ENCODE measurements around the gene TIPIN. TPM values are rescaled to one million over a fixed set of nuclear protein-coding genes. Genes with fewer than 3 reads are reported as not detected.

TIPIN gene
- total RNA-seq, 1 donor from 2014 or later: 2.8 TPM

DNA sequence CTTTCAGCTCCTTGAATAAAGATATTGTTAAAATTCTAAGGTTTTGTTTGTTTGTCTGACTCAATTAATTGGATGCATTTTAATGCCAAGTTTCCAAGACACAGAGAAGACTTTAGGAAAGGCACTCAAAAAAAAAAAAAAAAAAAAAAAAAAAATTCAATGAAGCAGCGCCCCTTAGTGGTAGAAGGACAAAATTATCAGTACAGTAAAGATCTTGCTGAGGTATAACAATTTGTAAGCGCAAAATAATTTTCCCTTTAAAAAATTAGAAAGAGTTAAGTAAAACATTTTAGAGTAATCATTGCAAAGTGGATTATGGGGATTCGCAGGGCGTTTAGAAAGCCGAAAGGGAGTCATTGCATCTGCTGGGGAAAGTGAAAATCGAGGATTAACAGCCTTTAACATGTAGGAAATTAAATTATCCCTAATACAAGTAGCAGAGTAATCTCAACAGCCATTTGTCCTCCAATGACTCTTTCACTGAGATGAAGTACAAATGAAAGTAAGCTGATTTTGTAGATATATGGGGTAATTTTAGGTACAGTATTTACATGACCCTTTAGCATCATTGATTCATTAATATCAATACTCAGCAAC, 68.9 kb downstream of the TIPIN start:
- ATAC-seq (no peak), DNase-seq (ENCODE audit: missing footprints) (no peak)
- intact Hi-C loops (cut with DNase I): loop anchor here (5.0 kb wide), 1 partner anchor 305 kb away; no protein-coding TSS in a partner anchor

Other genes with a start within 250 kb of the TIPIN start
- gene MEGF11, start 102.9 kb downstream of the TIPIN start, total RNA-seq: not detected
- gene DIS3L, start 63.1 kb downstream of the TIPIN start, total RNA-seq: 40.3 TPM
- 47.3 TPM for gene MAP2K1, start 30.2 kb upstream of the TIPIN start, total RNA-seq
- gene SNAPC5, start 141.1 kb upstream of the TIPIN start, total RNA-seq: 40.8 TPM
- 1,478 TPM for gene RPL4, start 148.2 kb upstream of the TIPIN start, total RNA-seq
- 2.1 TPM for gene ZWILCH, start 148.6 kb upstream of the TIPIN start, total RNA-seq
- gene LCTL, start 209.3 kb upstream of the TIPIN start, total RNA-seq: not detected